MM.1S (cell line): ENCODE measurements around the gene LRMDA.

Source experiments
- DNase-seq: peaks from one replicate; pipeline ENCODE4 v3.0.0-alpha.2; 2015
- H2AFZ ChIP-seq: fragments of 300-600 bp; sonication (generic); 2 replicates; pipeline ENCODE4 v1.6.0; 2016; ENCODE audit warnings: antibody characterized with exemption, low read length
- H3F3A ChIP-seq: fragments of 300-600 bp; sonication (generic); 2 replicates; pipeline ENCODE4 v1.6.1; 2016; ENCODE audit warnings: mild to moderate bottlenecking, antibody characterized with exemption, low read length, moderate library complexity, mixed read lengths; ENCODE audit not compliant: insufficient read depth
- H3K27ac ChIP-seq: fragments of 300-600 bp; sonication (generic); 2 replicates; pipeline ENCODE4 v1.5.1; 2016; ENCODE audit warnings: mild to moderate bottlenecking, low read length
- H3K27me3 ChIP-seq: fragments of 300-600 bp; sonication (generic); replicated peaks from 2 replicates; pipeline ENCODE4 v1.6.0; 2016; ENCODE audit warnings: low read length; ENCODE audit not compliant: insufficient read depth
- H3K36me3 ChIP-seq: fragments of 300-600 bp; sonication (generic); replicated peaks from 2 replicates; pipeline ENCODE4 v1.6.1; 2016; ENCODE audit warnings: mild to moderate bottlenecking, low read length, mixed read lengths; ENCODE audit not compliant: insufficient read depth
- H3K4me1 ChIP-seq: fragments of 300-600 bp; sonication (generic); 2 replicates; pipeline ENCODE4 v1.6.1; 2016; ENCODE audit warnings: low read length, mixed read lengths
- H3K4me2 ChIP-seq: fragments of 300-600 bp; sonication (generic); 2 replicates; pipeline ENCODE4 v1.6.0; 2016; ENCODE audit warnings: low read depth, low read length
- H3K4me3 ChIP-seq: fragments of 300-600 bp; sonication (generic); 2 replicates; pipeline ENCODE4 v1.5.1; 2016; ENCODE audit warnings: low read length, mixed read lengths
- H3K79me2 ChIP-seq: fragments of 300-600 bp; sonication (generic); 2 replicates; pipeline ENCODE4 v1.6.1; 2016; ENCODE audit warnings: mixed run types, low read length, mixed read lengths
- H3K9ac ChIP-seq: fragments of 300-600 bp; sonication (generic); 2 replicates; pipeline ENCODE4 v1.6.1; 2016; ENCODE audit warnings: low read length, mixed read lengths
- H3K9me2 ChIP-seq: fragments of 300-600 bp; sonication (generic); replicated peaks from 2 replicates; pipeline ENCODE4 v1.6.1; 2016; ENCODE audit warnings: mild to moderate bottlenecking, low read length, mixed read lengths; ENCODE audit not compliant: insufficient read depth
- H3K9me3 ChIP-seq: fragments of 300-600 bp; sonication (generic); replicated peaks from 2 replicates; pipeline ENCODE4 v1.6.1; 2016; ENCODE audit warnings: mild to moderate bottlenecking, low read length, mixed read lengths; ENCODE audit not compliant: insufficient read depth
- H4K20me1 ChIP-seq: fragments of 300-600 bp; sonication (generic); 2 replicates; pipeline ENCODE4 v1.6.1; 2016; ENCODE audit warnings: mild to moderate bottlenecking, low read length, moderate library complexity, mixed read lengths; ENCODE audit not compliant: insufficient read depth
- EZH2 ChIP-seq: fragments of 300-600 bp; sonication (generic); optimal IDR thresholded peaks from 2 replicates; pipeline ENCODE3; 2017; ENCODE audit warnings: low read depth, mild to moderate bottlenecking, antibody characterized with exemption, low read length, mixed read lengths
- EZH2phosphoT487 ChIP-seq: fragments of 300-600 bp; sonication (generic); IDR thresholded peaks from 2 replicates; pipeline ENCODE4 v1.6.1; 2018; ENCODE audit warnings: antibody characterized with exemption, low read length
- TF ChIP-seq, protein P1 (sequence below): fragments of 300-600 bp; sonication (generic); IDR thresholded peaks from 2 replicates; pipeline ENCODE4 v1.5.1; 2016; ENCODE audit warnings: antibody characterized with exemption, low read length, mixed read lengths

Gene LRMDA

GRCh38 chr10:75613685-75614504, 182.5 kb downstream of the LRMDA start:
- H3K4me2 ChIP-seq, result no peak overlapping the region
- no peaks in the 10 kb centered on the region for H4K20me1 ChIP-seq
- no peaks in the 10 kb centered on the region for H3K36me3 ChIP-seq
- no peaks in the 10 kb centered on the region for H3K79me2 ChIP-seq
- no peaks in the 10 kb centered on the region for H3K9me2 ChIP-seq
- no peak overlapping the region for H3K27ac ChIP-seq
- 0 out of 2 replicates have a peak, but pooled peaks cover 6% of the 10 kb centered on the region for H3F3A ChIP-seq
- no peak overlapping the region for H2AFZ ChIP-seq
- no peak for DNase-seq
- peaks cover 26% of the 10 kb centered on the region for H3K4me1 ChIP-seq
- TF ChIP-seq EZH2, result no peak
- no peak for TF ChIP-seq EZH2phosphoT487
- TF ChIP-seq, protein P1, sequence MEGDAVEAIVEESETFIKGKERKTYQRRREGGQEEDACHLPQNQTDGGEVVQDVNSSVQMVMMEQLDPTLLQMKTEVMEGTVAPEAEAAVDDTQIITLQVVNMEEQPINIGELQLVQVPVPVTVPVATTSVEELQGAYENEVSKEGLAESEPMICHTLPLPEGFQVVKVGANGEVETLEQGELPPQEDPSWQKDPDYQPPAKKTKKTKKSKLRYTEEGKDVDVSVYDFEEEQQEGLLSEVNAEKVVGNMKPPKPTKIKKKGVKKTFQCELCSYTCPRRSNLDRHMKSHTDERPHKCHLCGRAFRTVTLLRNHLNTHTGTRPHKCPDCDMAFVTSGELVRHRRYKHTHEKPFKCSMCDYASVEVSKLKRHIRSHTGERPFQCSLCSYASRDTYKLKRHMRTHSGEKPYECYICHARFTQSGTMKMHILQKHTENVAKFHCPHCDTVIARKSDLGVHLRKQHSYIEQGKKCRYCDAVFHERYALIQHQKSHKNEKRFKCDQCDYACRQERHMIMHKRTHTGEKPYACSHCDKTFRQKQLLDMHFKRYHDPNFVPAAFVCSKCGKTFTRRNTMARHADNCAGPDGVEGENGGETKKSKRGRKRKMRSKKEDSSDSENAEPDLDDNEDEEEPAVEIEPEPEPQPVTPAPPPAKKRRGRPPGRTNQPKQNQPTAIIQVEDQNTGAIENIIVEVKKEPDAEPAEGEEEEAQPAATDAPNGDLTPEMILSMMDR, result no peak
- no peaks in the 10 kb centered on the region for H3K9me3 ChIP-seq
- no peak overlapping the region for H3K4me3 ChIP-seq
- H3K27me3 ChIP-seq, result no peaks in the 10 kb centered on the region
- H3K9ac ChIP-seq, result no peak overlapping the region

DNA sequence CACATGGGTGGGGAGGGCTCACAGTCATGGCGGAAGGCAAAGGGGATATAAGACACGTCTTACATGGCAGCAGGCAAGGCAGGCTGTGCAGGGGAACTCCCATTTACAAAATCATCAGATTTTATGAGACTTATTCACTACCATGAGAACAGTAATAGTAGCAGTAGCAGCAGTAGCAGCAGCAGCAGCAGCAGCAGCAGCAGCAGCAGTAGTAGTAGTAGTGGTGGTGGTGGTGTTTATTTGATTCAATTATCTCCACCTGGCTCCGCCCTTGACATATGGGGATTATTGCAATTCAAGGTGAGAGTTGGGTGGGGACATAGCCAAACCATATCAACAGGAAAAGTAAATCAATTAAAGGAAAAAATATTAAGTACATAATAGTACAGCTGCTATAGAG, 184.7 kb downstream of the LRMDA start:
- Histone ChIP-seq H3K4me1 (peaks cover 21% of the 10 kb centered on the region), H3K9ac (no peak overlapping the region), H3K4me3 (no peak overlapping the region), H3K79me2 (no peaks in the 10 kb centered on the region), H3K27ac (no peak overlapping the region), H3K9me2 (no peaks in the 10 kb centered on the region), H3K4me2 (no peak overlapping the region), H3K36me3 (no peaks in the 10 kb centered on the region), H3K27me3 (no peaks in the 10 kb centered on the region), H3K9me3 (no peaks in the 10 kb centered on the region), H2AFZ (no peak overlapping the region), H3F3A (0 out of 2 replicates have a peak, but pooled peaks cover 6% of the 10 kb centered on the region), H4K20me1 (no peaks in the 10 kb centered on the region)
- DNase-seq, result no peak
- TF ChIP-seq EZH2, result no peak
- TF ChIP-seq EZH2phosphoT487, result no peak
- TF ChIP-seq, protein P1, result no peak

DNA sequence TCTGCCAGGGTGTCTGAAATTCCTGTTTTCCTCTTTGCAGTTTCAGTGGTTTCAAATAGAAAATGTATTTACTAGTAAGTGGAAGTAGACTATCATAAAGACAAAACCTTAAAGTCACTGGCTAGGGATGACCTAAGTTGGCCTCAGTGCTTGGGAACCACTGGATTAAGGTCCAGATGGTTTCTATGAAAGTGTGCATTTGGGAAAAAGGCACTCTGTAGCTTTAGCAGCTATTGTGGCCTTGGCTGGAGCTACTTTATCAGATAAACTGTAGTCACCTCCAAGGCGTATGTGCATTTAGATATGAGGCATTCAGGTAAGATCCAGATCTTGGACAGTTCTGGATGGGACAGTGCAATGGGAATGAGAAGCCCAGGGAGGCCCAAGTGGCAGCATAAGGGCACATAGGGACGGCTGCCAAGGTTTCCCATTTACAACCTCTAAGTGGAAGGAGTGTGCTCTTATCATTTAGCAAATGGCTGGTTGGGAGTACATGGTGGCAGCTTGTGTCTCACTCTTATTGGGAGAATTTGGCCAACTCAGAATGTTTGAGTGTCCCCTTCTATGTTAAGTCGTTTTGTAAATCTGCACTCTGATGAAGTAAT, 185.6 kb downstream of the LRMDA start:
- Histone ChIP-seq H3K4me1 (peaks cover 12% of the 10 kb centered on the region), H3K27me3 (no peaks in the 10 kb centered on the region), H3K36me3 (no peaks in the 10 kb centered on the region), H2AFZ (no peak overlapping the region), H4K20me1 (no peaks in the 10 kb centered on the region), H3K4me3 (no peak overlapping the region), H3K79me2 (no peaks in the 10 kb centered on the region), H3F3A (no peaks in the 10 kb centered on the region), H3K9me2 (no peaks in the 10 kb centered on the region), H3K9ac (no peak overlapping the region), H3K4me2 (no peak overlapping the region), H3K9me3 (no peaks in the 10 kb centered on the region), H3K27ac (no peak overlapping the region)
- DNase-seq, result no peak
- TF ChIP-seq, protein P1, result no peak
- TF ChIP-seq EZH2 (no peak), EZH2phosphoT487 (no peak)
